ENCODE measurements around the gene TAF11L3. TPM values are rescaled to one million over a fixed set of nuclear protein-coding genes. Genes with fewer than 3 reads are reported as not detected.
"Not testable (repeated sequence)": the region's sequence is repeated elsewhere in the genome, so short reads cannot be mapped to it uniquely, and the experiment has no call there.

TAF11L3 gene
- total and polyA plus RNA-seq, 11 donors, result not detected

DNA sequence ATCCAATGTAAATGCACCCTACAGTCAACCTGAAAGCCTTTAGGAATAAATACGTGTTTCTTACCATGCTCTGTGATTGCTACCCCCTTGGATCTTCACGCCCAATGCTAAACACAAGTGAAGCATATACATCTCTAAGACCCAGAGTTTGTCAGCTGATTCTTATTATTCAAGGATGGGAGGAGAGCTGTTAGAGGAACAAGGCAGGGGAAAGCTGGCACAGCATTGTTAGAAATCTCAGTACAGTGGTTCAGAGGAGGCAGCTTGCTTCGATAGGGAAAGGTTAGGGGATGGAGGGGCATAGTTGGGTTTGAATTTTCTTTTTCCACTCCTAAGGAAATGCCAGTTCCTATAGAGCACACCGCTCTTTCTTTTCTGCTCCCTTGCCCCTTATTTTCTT, 36.8 kb upstream of the TAF11L3 start:
- H3K27ac ChIP-seq, result no peak overlapping the region
- intact Hi-C loops (cut with DNase I), result no loop called here
- TF ChIP-seq, protein P1, sequence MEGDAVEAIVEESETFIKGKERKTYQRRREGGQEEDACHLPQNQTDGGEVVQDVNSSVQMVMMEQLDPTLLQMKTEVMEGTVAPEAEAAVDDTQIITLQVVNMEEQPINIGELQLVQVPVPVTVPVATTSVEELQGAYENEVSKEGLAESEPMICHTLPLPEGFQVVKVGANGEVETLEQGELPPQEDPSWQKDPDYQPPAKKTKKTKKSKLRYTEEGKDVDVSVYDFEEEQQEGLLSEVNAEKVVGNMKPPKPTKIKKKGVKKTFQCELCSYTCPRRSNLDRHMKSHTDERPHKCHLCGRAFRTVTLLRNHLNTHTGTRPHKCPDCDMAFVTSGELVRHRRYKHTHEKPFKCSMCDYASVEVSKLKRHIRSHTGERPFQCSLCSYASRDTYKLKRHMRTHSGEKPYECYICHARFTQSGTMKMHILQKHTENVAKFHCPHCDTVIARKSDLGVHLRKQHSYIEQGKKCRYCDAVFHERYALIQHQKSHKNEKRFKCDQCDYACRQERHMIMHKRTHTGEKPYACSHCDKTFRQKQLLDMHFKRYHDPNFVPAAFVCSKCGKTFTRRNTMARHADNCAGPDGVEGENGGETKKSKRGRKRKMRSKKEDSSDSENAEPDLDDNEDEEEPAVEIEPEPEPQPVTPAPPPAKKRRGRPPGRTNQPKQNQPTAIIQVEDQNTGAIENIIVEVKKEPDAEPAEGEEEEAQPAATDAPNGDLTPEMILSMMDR (IDR thresholded peaks at IDR 0.05), result no peak
- no peak for TF ChIP-seq POLR2A (IDR thresholded peaks at IDR 0.05)
- no peaks in the 10 kb centered on the region for H3K27me3 ChIP-seq
- DNase-seq (no peak), ATAC-seq (no peak)
- no peaks in the 10 kb centered on the region for H3K36me3 ChIP-seq
- H3K4me1 ChIP-seq, result no peaks in the 10 kb centered on the region
- no peak overlapping the region for H3K4me3 ChIP-seq
- WGBS, 4 donors, result 66 to 80% (median 69%) methylated on average over 4 of the region's 4 CpGs
- H3K9me3 ChIP-seq, result no peaks in the 10 kb centered on the region

DNA sequence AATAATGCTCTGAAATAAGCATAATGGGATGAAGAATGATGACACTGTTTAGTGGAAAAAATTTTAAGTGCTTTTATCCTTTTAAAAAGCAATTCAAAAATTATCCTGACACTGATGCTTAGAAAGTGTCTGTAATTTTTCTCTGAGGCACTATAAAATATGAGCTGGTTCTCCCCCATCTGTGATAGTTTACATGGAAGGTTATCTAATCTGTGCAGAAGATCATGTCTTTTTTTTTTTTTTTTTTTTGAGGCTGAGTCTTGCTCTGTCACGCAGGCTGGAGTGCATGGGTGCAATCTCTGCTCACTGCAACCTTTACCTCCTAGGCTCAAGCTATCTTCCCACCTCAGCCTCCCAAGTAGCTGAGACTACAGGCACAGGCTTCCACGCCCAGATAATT, 35.4 kb upstream of the TAF11L3 start:
- H3K36me3 ChIP-seq, result no peaks in the 10 kb centered on the region
- TF ChIP-seq, protein P1 (IDR thresholded peaks at IDR 0.05), result no peak
- TF ChIP-seq POLR2A (IDR thresholded peaks at IDR 0.05), result no peak
- intact Hi-C loops (cut with DNase I), result no loop called here
- no peaks in the 10 kb centered on the region for H3K9me3 ChIP-seq
- 60 to 68% (median 63%) methylated on average over 2 of the region's 2 CpGs for WGBS, 4 donors
- H3K4me3 ChIP-seq, result no peak overlapping the region
- no peak for DNase-seq
- ATAC-seq, result no peak
- no peaks in the 10 kb centered on the region for H3K27me3 ChIP-seq
- no peaks in the 10 kb centered on the region for H3K4me1 ChIP-seq
- no peak overlapping the region for H3K27ac ChIP-seq

DNA sequence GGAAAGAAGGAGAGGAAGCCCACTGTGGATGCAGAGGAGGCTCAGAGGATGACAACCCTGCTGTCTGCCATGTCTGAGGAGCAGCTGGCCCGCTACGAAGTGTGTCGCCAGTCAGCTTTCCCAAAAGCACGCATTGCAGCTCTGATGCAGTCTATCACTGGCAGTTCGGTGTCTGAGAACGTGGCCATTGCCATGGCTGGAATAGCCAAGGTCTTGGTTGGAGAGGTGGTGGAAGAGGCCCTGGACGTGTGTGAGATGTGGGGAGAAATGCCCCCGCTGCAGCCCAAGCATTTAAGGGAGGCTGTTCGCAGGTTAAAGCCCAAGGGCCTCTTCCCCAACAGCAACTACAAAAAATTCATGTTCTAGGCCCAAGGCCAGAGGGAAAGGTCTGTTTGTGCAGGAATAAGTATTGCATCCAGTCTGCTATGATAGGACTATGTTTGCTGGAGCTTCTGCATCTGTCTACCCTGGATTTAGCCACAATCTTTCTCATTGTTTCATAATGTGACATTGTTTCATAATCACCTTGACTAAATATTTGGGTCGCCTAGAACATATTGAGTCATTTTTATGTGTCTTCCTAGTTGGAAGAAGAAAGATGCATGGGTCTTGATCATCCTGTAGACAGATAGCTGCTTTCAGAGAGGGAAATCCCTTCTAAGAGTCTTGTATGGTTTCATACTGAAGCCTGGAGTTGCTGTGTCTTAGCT, 31.5 kb upstream of the TAF11L3 start:
- DNase-seq; H3K4me3 ChIP-seq; intact Hi-C loops (cut with DNase I); H3K27me3 ChIP-seq; H3K4me1 ChIP-seq; ATAC-seq; H3K27ac ChIP-seq; H3K9me3 ChIP-seq; H3K36me3 ChIP-seq: not testable (repeated sequence)
- WGBS, 4 donors, result 82 to 88% (median 84%) methylated on average over 10 of the region's 10 CpGs

DNA sequence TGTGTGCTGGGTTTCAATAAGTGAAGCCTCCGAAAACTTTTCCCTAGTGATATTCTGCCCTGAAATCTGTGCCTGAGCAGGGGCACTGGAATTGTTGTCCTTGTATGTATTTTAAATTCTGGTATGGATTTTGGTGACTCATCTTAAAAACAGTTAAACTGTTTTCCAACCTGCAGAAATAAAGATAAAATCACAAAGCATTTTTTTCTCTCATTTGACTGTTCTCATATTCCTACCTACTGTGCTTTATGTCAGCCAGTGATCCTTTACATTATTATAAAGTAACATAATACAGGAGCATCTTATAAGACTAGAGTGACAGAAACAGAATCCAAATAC, 31.0 kb upstream of the TAF11L3 start:
- Histone ChIP-seq H3K9me3 (no peaks in the 10 kb centered on the region), H3K27ac (no peak overlapping the region), H3K27me3 (no peaks in the 10 kb centered on the region), H3K4me3 (no peak overlapping the region), H3K36me3 (no peaks in the 10 kb centered on the region), H3K4me1 (no peaks in the 10 kb centered on the region)
- intact Hi-C loops (cut with DNase I), result no loop called here
- DNase-seq (no peak), ATAC-seq (no peak)
- TF ChIP-seq, protein P1 (IDR thresholded peaks at IDR 0.05), result no peak
- TF ChIP-seq POLR2A (IDR thresholded peaks at IDR 0.05), result no peak
- 83 to 94% (median 91%) methylated on average over 1 of the region's 1 CpG for WGBS, 4 donors

DNA sequence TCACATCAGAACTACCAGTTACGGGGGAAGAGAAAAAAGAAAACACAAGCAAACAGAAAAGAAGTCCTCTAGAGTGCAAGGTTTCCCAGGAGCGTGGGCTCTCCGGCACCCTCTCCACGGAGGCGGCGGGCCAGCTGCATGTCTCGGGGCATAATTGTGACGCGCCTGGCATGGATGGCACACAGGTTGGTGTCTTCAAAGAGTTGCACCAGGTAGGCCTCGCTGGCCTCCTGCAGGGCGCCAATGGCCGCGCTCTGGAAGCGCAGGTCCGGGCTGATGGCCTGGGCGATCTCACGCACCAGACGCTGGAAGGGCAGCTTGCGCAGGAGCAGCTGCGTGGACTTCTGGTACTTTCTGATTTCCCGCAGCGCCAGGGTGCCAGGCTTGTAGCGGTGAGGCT, 26.9 kb upstream of the TAF11L3 start:
- WGBS, 4 donors, result 91 to 98% (median 95%) methylated on average over 14 to 23 of the region's 23 CpGs
- H3K4me3 ChIP-seq; intact Hi-C loops (cut with DNase I); H3K36me3 ChIP-seq; H3K27ac ChIP-seq; DNase-seq; H3K4me1 ChIP-seq; H3K27me3 ChIP-seq; H3K9me3 ChIP-seq: not testable (repeated sequence)
- ATAC-seq, result peak in 1 of 4 donors; percentile 24
